GM18907 (cell line): Measurements from ENCODE around the gene SLC45A2.
"Not testable (repeated sequence)": the region's sequence is repeated elsewhere in the genome, so short reads cannot be mapped to it uniquely, and the experiment has no call there.

Source experiments
- ATAC-seq: cut with Tn5 transposase; IDR thresholded peaks from one replicate; pipeline ENCODE4 v1.9.1; 2021; ENCODE audit warnings: mild to moderate bottlenecking, moderate library complexity; ENCODE audit not compliant: unreplicated experiment

The SLC45A2 gene

GRCh38 chr5:33929925-33930690, 54.4 kb downstream of the SLC45A2 start:
- no peak for ATAC-seq

GRCh38 chr5:33928283-33928682, 56.2 kb downstream of the SLC45A2 start:
- ATAC-seq = no peak

- ATAC-seq = no peak
Measured at GRCh38 chr5:33927685-33928084, 56.8 kb downstream of the SLC45A2 start.

GRCh38 chr5:33925278-33925677, 59.2 kb downstream of the SLC45A2 start:
- no peak for ATAC-seq

GRCh38 chr5:33921002-33921401, 63.5 kb downstream of the SLC45A2 start:
- no peak for ATAC-seq

- ATAC-seq = not testable (repeated sequence)
Measured at GRCh38 chr5:33914844-33915243, 69.6 kb downstream of the SLC45A2 start.

GRCh38 chr5:33906248-33906647, 78.2 kb downstream of the SLC45A2 start:
- not testable (repeated sequence) for ATAC-seq

GRCh38 chr5:33905381-33905780, 79.1 kb downstream of the SLC45A2 start:
- no peak for ATAC-seq

- no peak for ATAC-seq
Measured at GRCh38 chr5:33903118-33903517, 81.4 kb downstream of the SLC45A2 start.

GRCh38 chr5:33901156-33901555, 83.3 kb downstream of the SLC45A2 start:
- ATAC-seq = no peak
